ENCODE data around the gene NME3.

Gene NME3

DNA sequence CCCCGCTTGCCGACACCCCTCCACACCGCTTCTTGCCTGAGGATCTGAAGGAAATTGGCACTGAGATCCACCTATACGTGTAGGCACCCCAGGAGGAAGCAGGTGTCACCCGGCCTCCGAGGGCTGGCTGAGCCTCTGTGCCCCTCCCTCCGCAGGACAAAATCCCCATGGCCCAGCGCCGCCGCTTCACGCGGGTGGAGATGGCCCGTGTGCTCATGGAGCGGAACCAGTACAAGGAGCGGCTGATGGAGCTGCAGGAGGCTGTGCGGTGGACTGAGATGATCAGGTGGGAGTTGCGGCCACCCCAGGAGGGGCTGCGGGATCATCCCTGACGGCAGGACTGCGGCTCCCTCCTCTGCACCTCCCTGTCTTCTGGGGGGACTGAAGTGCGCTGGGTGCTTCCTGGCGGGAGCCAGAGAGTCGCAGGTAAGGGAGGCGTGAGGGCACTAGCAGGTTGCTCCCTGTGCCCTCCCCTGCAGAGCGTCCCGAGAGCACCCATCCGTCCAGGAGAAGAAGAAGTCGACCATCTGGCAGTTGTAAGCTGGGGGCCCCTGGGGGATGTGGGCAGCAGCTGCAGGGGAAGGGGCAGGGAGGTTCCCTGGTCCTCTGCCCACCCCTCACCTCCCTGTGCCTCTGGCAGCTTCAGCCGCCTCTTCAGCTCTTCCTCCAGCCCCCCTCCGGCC, 9.0 kb downstream of the NME3 start:
- Histone ChIP-seq H3K4me3 (ENCODE audit: low read depth, low read length) (no peak overlapping the region), H3K36me3 (replicated peaks) (peaks cover 80% of the 10 kb centered on the region), H3K27me3 (replicated peaks) (no peaks in the 10 kb centered on the region), H3K27ac (no peak overlapping the region)
- DNase-seq, result no peak
- TF ChIP-seq, protein P1, sequence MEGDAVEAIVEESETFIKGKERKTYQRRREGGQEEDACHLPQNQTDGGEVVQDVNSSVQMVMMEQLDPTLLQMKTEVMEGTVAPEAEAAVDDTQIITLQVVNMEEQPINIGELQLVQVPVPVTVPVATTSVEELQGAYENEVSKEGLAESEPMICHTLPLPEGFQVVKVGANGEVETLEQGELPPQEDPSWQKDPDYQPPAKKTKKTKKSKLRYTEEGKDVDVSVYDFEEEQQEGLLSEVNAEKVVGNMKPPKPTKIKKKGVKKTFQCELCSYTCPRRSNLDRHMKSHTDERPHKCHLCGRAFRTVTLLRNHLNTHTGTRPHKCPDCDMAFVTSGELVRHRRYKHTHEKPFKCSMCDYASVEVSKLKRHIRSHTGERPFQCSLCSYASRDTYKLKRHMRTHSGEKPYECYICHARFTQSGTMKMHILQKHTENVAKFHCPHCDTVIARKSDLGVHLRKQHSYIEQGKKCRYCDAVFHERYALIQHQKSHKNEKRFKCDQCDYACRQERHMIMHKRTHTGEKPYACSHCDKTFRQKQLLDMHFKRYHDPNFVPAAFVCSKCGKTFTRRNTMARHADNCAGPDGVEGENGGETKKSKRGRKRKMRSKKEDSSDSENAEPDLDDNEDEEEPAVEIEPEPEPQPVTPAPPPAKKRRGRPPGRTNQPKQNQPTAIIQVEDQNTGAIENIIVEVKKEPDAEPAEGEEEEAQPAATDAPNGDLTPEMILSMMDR (IDR thresholded peaks at IDR 0.05; ENCODE audit: low read depth, low read length, missing control alignments), result no peak
- in situ Hi-C loops (cut with HindIII; ENCODE audit: low pct_ligation_motif_present, low sequenced_read_pairs), result no loop called here

DNA sequence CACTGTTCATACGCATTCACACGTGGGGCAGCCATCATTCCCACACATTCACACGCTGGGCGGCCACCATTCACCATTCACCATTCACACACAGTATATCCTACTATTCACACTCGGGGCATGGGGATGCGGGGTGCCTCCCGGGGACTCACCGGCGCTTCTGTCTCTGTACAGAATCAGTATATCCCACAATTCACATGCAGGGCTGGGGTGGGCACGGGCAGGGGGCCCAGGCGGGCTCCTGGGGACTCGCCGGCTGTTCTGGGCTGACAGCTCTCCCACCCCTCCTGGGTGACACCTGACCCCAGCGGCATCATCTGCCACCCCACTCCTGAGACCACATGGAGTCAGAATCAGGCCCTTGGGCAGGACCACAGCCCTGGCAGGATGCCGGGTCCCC, 9.6 kb downstream of the NME3 start:
- DNase-seq, result no peak
- in situ Hi-C loops (cut with HindIII; ENCODE audit: low pct_ligation_motif_present, low sequenced_read_pairs), result no loop called here
- Histone ChIP-seq H3K27me3 (replicated peaks) (no peaks in the 10 kb centered on the region), H3K27ac (no peak overlapping the region), H3K4me3 (ENCODE audit: low read depth, low read length) (no peak overlapping the region), H3K36me3 (replicated peaks) (peaks cover 77% of the 10 kb centered on the region)
- TF ChIP-seq, protein P1 (IDR thresholded peaks at IDR 0.05; ENCODE audit: low read depth, low read length, missing control alignments), result no peak

DNA sequence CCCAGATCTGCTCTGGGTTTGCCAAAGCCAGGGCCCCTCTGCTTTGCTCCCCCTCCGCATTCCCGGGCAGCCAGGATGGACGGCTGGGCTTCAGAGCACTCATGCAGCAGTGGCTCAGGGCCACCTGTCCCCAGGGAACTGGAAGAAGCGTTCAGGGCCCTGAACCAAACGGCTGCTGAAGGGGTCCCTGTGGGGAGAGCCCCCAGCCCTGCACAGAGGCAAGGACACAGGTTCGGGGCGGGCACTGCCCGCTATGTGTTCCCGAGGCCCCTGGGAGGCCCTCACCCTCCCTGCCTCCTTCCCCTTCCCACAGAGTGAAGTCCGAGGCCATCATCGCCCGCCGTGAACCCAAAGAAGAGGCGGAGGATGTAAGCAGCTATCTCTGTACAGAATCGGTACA, 10.4 kb downstream of the NME3 start:
- Histone ChIP-seq H3K36me3 (replicated peaks) (peaks cover 71% of the 10 kb centered on the region), H3K4me3 (ENCODE audit: low read depth, low read length) (no peak overlapping the region), H3K27me3 (replicated peaks) (no peaks in the 10 kb centered on the region), H3K27ac (no peak overlapping the region)
- in situ Hi-C loops (cut with HindIII; ENCODE audit: low pct_ligation_motif_present, low sequenced_read_pairs), result no loop called here
- TF ChIP-seq, protein P1 (IDR thresholded peaks at IDR 0.05; ENCODE audit: low read depth, low read length, missing control alignments), result no peak
- no peak for DNase-seq

DNA sequence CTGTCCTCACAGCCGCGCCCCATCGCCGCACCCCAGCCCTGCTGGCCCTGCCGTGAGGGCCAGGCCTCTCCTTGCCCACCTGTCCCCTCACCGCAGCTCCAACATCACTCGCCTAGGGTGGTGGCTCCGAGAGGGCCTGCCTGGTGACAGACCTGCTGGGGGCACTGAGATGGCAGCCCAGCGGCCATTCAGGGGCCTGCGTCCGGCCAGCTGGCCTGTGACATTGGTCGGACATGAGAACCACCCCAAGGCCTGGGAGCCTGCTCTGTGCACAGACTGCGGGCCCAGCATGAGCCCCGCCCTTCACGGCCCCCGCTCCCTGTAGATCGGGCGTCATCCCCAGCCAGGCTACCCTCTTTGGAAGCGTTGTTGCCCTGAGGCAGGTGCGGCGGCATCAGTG, 11.8 kb downstream of the NME3 start:
- no peak overlapping the region for H3K27ac ChIP-seq
- TF ChIP-seq, protein P1 (IDR thresholded peaks at IDR 0.05; ENCODE audit: low read depth, low read length, missing control alignments), result no peak
- no peak for DNase-seq
- peaks cover 68% of the 10 kb centered on the region for H3K36me3 ChIP-seq (replicated peaks)
- no peaks in the 10 kb centered on the region for H3K27me3 ChIP-seq (replicated peaks)
- in situ Hi-C loops (cut with HindIII; ENCODE audit: low pct_ligation_motif_present, low sequenced_read_pairs), result no loop called here
- H3K4me3 ChIP-seq (ENCODE audit: low read depth, low read length), result no peak overlapping the region

DNA sequence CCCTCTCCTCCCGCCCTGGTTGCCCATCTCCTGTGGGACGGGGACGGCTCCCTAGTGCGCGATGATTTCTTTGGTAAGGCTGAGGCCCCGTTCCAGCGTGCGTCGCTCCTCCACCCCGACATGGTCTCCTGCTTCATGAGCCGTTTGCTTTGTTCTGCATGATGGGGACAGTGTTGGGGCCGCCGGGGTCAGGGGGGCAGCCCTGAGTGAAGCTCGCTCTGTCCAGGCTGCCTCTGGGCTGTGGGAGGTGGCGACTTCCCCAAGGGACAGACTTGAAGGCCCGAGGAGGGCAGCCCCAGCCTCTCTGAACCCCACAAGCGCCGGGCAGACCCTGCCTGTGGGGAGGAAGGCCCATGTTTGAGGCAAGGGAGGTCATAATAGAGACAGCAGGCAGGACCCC, 12.4 kb downstream of the NME3 start:
- Histone ChIP-seq H3K36me3 (replicated peaks) (peaks cover 67% of the 10 kb centered on the region), H3K27me3 (replicated peaks) (no peaks in the 10 kb centered on the region), H3K4me3 (ENCODE audit: low read depth, low read length) (no peak overlapping the region), H3K27ac (no peak overlapping the region)
- DNase-seq, result no peak
- TF ChIP-seq, protein P1 (IDR thresholded peaks at IDR 0.05; ENCODE audit: low read depth, low read length, missing control alignments), result no peak
- in situ Hi-C loops (cut with HindIII; ENCODE audit: low pct_ligation_motif_present, low sequenced_read_pairs), result no loop called here
